Measurements from ENCODE around the gene RABGAP1L.

The RABGAP1L gene

GRCh38 chr1:174359454-174359805 lies 200.1 kb downstream of the RABGAP1L start:
- no peak for TF ChIP-seq PAX5 (IDR thresholded peaks at IDR 0.05; ENCODE audit: insufficient read depth, low read length, severe bottlenecking)
- TF ChIP-seq POLR2A (IDR thresholded peaks at IDR 0.05; ENCODE audit: low read depth, low read length): no peak
- no peak for TF ChIP-seq POLR2AphosphoS5 (IDR thresholded peaks at IDR 0.05; ENCODE audit: low read depth, low read length)
- DNase-seq (ENCODE audit: insufficient read length, low spot score) (no peak), FAIRE-seq (no peak)

GRCh38 chr1:174364996-174365736 lies 205.8 kb downstream of the RABGAP1L start:
- DNase-seq (ENCODE audit: insufficient read length, low spot score) (no peak), FAIRE-seq (peak; percentile 62)
- TF ChIP-seq PAX5 (IDR thresholded peaks at IDR 0.05; ENCODE audit: insufficient read depth, low read length, severe bottlenecking): no peak
- TF ChIP-seq SPI1 (IDR thresholded peaks at IDR 0.05; ENCODE audit: low read depth, low read length): no peak
- no peak for TF ChIP-seq TAF1 (IDR thresholded peaks at IDR 0.05; ENCODE audit: low read depth, low read length)
- no peak for TF ChIP-seq POU2F2 (IDR thresholded peaks at IDR 0.05; ENCODE audit: low read depth, low read length)
- no peak for TF ChIP-seq POLR2A (IDR thresholded peaks at IDR 0.05; ENCODE audit: low read depth, low read length)
- no peak for TF ChIP-seq POLR2AphosphoS5 (IDR thresholded peaks at IDR 0.05; ENCODE audit: low read depth, low read length)

GRCh38 chr1:174366946-174367345 lies 207.6 kb downstream of the RABGAP1L start:
- DNase-seq (ENCODE audit: insufficient read length, low spot score): no peak
- no peak for TF ChIP-seq PAX5 (IDR thresholded peaks at IDR 0.05; ENCODE audit: insufficient read depth, low read length, severe bottlenecking)
- no peak for TF ChIP-seq POU2F2 (IDR thresholded peaks at IDR 0.05; ENCODE audit: low read depth, low read length)
- no peak for TF ChIP-seq POLR2AphosphoS5 (IDR thresholded peaks at IDR 0.05; ENCODE audit: low read depth, low read length)
- TF ChIP-seq POLR2A (IDR thresholded peaks at IDR 0.05; ENCODE audit: low read depth, low read length): no peak
- no peak for TF ChIP-seq SPI1 (IDR thresholded peaks at IDR 0.05; ENCODE audit: low read depth, low read length)
- TF ChIP-seq TAF1 (IDR thresholded peaks at IDR 0.05; ENCODE audit: low read depth, low read length): no peak
- no peak for FAIRE-seq

- FAIRE-seq: peak; percentile 16
- no peak for DNase-seq (ENCODE audit: insufficient read length, low spot score)
- TF ChIP-seq TAF1 (IDR thresholded peaks at IDR 0.05; ENCODE audit: low read depth, low read length): no peak
- no peak for TF ChIP-seq SPI1 (IDR thresholded peaks at IDR 0.05; ENCODE audit: low read depth, low read length)
- TF ChIP-seq POLR2A (IDR thresholded peaks at IDR 0.05; ENCODE audit: low read depth, low read length): no peak
- TF ChIP-seq POLR2AphosphoS5 (IDR thresholded peaks at IDR 0.05; ENCODE audit: low read depth, low read length): no peak
- TF ChIP-seq PAX5 (IDR thresholded peaks at IDR 0.05; ENCODE audit: insufficient read depth, low read length, severe bottlenecking): no peak
- no peak for TF ChIP-seq POU2F2 (IDR thresholded peaks at IDR 0.05; ENCODE audit: low read depth, low read length)
Observed at GRCh38 chr1:174367892-174368291, 208.6 kb downstream of the RABGAP1L start.

DNA sequence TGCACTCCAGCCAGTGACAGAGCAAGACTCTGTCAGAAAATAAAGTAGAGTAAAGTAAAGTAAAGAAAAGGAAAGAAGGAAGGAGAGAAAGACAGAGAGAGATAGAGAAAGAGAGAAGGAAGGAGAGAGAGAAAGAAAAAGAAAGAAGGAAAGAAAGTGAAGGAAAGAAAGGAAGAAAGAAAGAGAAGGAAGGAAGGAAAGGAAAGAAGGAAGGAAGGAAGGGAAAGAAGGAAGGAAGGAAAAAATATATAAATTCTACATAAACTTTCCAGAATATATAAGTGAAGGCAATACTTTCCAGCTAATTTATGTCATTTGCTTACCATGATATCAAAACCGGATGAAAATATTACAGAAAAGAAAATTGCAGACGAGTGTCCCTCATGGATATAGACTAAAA lies 216.7 kb downstream of the RABGAP1L start:
- TF ChIP-seq POLR2A (IDR thresholded peaks at IDR 0.05; ENCODE audit: low read depth, low read length) (no peak), TAF1 (IDR thresholded peaks at IDR 0.05; ENCODE audit: low read depth, low read length) (no peak), POU2F2 (IDR thresholded peaks at IDR 0.05; ENCODE audit: low read depth, low read length) (no peak), POLR2AphosphoS5 (IDR thresholded peaks at IDR 0.05; ENCODE audit: low read depth, low read length) (no peak), PAX5 (IDR thresholded peaks at IDR 0.05; ENCODE audit: insufficient read depth, low read length, severe bottlenecking) (no peak), SPI1 (IDR thresholded peaks at IDR 0.05; ENCODE audit: low read depth, low read length) (no peak)
- DNase-seq (ENCODE audit: insufficient read length, low spot score): no peak
- FAIRE-seq: no peak

DNA sequence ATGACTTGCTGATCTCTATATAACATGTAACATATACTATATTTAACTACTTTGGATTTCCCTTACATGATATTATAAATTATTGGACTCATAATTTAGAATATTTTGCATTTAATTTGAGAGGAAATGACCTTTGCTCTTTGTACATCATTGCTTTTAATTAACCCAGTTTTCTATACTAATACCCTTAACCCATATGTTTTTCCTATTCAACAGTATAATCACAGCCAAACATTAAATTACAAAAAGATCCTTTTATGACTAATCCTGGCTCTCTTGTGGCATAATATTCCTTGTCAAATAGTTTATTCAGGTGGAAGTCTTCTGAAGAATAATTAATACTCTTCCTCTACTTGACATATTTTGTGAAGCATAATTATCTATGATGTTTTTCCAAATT lies 232.4 kb downstream of the RABGAP1L start:
- no peak for TF ChIP-seq PAX5 (IDR thresholded peaks at IDR 0.05; ENCODE audit: insufficient read depth, low read length, severe bottlenecking)
- no peak for TF ChIP-seq POLR2AphosphoS5 (IDR thresholded peaks at IDR 0.05; ENCODE audit: low read depth, low read length)
- TF ChIP-seq POLR2A (IDR thresholded peaks at IDR 0.05; ENCODE audit: low read depth, low read length): no peak
- TF ChIP-seq TAF1 (IDR thresholded peaks at IDR 0.05; ENCODE audit: low read depth, low read length): no peak
- TF ChIP-seq SPI1 (IDR thresholded peaks at IDR 0.05; ENCODE audit: low read depth, low read length): no peak
- no peak for TF ChIP-seq POU2F2 (IDR thresholded peaks at IDR 0.05; ENCODE audit: low read depth, low read length)
- FAIRE-seq (no peak), DNase-seq (ENCODE audit: insufficient read length, low spot score) (no peak)

DNA sequence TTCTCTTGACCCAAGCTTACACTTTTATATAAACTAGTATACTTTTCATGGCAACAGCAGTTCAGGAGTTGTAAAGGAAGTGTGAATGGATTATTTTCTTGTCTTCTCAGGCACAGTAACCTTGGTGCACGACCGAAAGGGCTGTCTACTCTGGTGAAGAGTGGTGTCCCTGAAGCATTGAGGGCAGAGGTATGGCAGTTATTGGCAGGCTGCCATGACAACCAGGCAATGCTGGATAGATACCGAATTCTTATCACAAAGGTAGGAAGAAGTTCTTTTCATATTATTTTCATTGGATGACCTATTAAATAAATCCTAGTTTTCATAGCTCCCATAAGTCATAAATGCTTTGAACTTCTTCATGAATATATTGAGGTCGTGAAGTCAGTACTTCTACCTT lies 234.6 kb downstream of the RABGAP1L start:
- peak; percentile 38 for FAIRE-seq
- TF ChIP-seq POU2F2 (IDR thresholded peaks at IDR 0.05; ENCODE audit: low read depth, low read length) (no peak), SPI1 (IDR thresholded peaks at IDR 0.05; ENCODE audit: low read depth, low read length) (no peak), PAX5 (IDR thresholded peaks at IDR 0.05; ENCODE audit: insufficient read depth, low read length, severe bottlenecking) (no peak), POLR2AphosphoS5 (IDR thresholded peaks at IDR 0.05; ENCODE audit: low read depth, low read length) (no peak), TAF1 (IDR thresholded peaks at IDR 0.05; ENCODE audit: low read depth, low read length) (no peak)

DNA sequence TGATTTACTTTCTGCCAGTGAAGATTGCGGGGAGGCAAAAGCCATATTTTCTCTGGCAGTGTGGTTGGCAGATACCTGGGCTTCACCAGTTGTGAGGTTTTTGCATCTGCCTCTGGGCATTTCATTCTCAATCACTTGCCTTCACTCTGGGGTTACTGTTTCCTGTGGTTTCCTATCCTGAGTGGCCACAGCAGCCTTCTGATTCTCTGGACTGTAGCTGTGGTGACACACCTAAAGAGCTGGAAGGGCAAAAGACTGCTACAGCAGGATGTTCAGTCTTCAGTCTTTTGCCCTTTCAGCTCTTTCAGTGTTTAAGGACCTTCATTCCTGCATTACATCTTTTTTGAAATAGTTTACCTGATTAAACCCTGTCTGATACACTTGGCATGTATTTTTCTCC lies 237.9 kb downstream of the RABGAP1L start:
- DNase-seq (ENCODE audit: insufficient read length, low spot score): no peak
- no peak for FAIRE-seq
- TF ChIP-seq PAX5 (IDR thresholded peaks at IDR 0.05; ENCODE audit: insufficient read depth, low read length, severe bottlenecking) (no peak), POLR2AphosphoS5 (IDR thresholded peaks at IDR 0.05; ENCODE audit: low read depth, low read length) (no peak), POU2F2 (IDR thresholded peaks at IDR 0.05; ENCODE audit: low read depth, low read length) (no peak), SPI1 (IDR thresholded peaks at IDR 0.05; ENCODE audit: low read depth, low read length) (no peak), TAF1 (IDR thresholded peaks at IDR 0.05; ENCODE audit: low read depth, low read length) (no peak), POLR2A (IDR thresholded peaks at IDR 0.05; ENCODE audit: low read depth, low read length) (no peak)

More for the DNA sequence above, 234.6 kb downstream of the RABGAP1L start:
- no peak for DNase-seq (ENCODE audit: insufficient read length, low spot score)

GRCh38 chr1:174398246-174398645 lies 238.9 kb downstream of the RABGAP1L start:
- TF ChIP-seq SPI1 (IDR thresholded peaks at IDR 0.05; ENCODE audit: low read depth, low read length): no peak
- FAIRE-seq: no peak
- DNase-seq (ENCODE audit: insufficient read length, low spot score): no peak

DNA sequence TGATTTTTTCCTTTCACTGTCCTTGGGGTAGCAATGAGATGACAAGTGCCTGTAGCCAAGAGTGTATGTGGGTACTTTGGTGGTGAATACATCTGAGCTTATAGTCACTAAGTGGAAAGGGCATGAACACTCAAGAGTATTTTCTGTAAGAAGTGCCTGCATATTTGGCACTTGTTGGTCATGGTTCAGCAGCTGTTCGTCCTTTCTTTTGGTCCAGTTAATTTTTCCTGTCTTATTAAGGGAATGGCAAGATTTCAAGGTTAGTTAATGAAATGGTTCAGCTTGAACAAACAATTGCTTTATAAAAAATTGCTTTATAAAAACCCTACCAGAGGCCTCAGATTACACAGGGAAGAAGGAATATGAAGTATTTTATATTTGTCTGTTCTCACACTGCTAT lies 239.9 kb downstream of the RABGAP1L start:
- DNase-seq (ENCODE audit: insufficient read length, low spot score): no peak
- FAIRE-seq: peak; percentile 64
- TF ChIP-seq POLR2AphosphoS5 (IDR thresholded peaks at IDR 0.05; ENCODE audit: low read depth, low read length): no peak
- no peak for TF ChIP-seq POLR2A (IDR thresholded peaks at IDR 0.05; ENCODE audit: low read depth, low read length)
- no peak for TF ChIP-seq SPI1 (IDR thresholded peaks at IDR 0.05; ENCODE audit: low read depth, low read length)
- no peak for TF ChIP-seq TAF1 (IDR thresholded peaks at IDR 0.05; ENCODE audit: low read depth, low read length)
- no peak for TF ChIP-seq POU2F2 (IDR thresholded peaks at IDR 0.05; ENCODE audit: low read depth, low read length)
- no peak for TF ChIP-seq PAX5 (IDR thresholded peaks at IDR 0.05; ENCODE audit: insufficient read depth, low read length, severe bottlenecking)
